ENCODE data around the gene HELB.
A peak's percentile ranks its signal among the peaks of the same experiment; 100 is the strongest.

The HELB gene

GRCh38 chr12:66365718-66366490 lies 63.6 kb downstream of the HELB start:
- peak; percentile 30 for DNase-seq

- DNase-seq = no peak
Measured at GRCh38 chr12:66367015-66367667, 64.8 kb downstream of the HELB start.

- DNase-seq = no peak
Measured at GRCh38 chr12:66371982-66372381, 69.7 kb downstream of the HELB start.

GRCh38 chr12:66375560-66375959 lies 73.3 kb downstream of the HELB start:
- no peak for DNase-seq

- DNase-seq = no peak
Measured at GRCh38 chr12:66379616-66380015, 77.3 kb downstream of the HELB start.

- DNase-seq = no peak
Measured at GRCh38 chr12:66380769-66381535, 78.7 kb downstream of the HELB start.

- DNase-seq = no peak
Measured at GRCh38 chr12:66387117-66387516, 84.8 kb downstream of the HELB start.
